ENCODE data around the gene TMEM128.

GRCh38 chr4:4216648-4217047 lies 31.4 kb downstream of the TMEM128 start:
- TF ChIP-seq POLR2A (IDR thresholded peaks at IDR 0.05; ENCODE audit: low read length) (no peak), GATA1 (IDR thresholded peaks at IDR 0.05; ENCODE audit: low read depth, low read length) (no peak)

All from erythroblast (primary cell).